ENCODE measurements around the gene MYH13.

DNA sequence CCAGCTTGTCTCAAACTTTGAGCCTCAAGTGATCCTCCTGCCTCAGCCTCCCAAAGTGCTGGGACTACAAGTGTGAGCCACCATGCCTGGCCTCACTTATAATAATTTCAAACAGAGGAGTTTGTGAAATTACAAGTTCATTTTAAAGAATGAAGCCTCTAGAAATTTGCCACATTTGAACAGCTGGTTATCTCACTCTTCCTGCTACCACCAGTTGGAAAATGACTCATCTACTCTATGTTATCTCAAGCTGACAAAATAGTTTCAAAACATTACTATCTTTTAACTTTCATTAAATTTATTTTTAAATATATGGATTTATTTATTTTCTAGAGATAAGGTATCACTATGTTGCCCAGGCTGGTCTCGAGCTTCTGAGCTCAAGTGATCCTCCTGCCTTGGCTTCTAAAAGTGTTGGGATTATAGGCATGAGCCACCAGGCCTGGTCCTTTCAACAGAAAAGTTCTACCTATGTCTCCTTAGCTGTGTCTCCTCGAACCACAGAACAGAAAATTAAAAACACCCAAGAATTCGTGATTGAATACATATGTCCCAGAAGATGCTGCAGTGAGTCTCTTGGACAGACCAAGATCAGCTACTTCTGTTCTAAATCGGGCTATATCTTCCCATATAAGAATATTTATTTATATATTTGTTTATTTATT is 47.6 kb downstream of the MYH13 start:
- TF ChIP-seq EZH2 (IDR thresholded peaks at IDR 0.05; ENCODE audit: insufficient read depth, poor library complexity, severe bottlenecking) (no peak), EZH2phosphoT487 (IDR thresholded peaks at IDR 0.05; ENCODE audit: insufficient read depth, low read depth) (no peak)
